Measurements from ENCODE around the gene MN1.
"Not testable (repeated sequence)": the region's sequence is repeated elsewhere in the genome, so short reads cannot be mapped to it uniquely, and the experiment has no call there.

Gene MN1

DNA sequence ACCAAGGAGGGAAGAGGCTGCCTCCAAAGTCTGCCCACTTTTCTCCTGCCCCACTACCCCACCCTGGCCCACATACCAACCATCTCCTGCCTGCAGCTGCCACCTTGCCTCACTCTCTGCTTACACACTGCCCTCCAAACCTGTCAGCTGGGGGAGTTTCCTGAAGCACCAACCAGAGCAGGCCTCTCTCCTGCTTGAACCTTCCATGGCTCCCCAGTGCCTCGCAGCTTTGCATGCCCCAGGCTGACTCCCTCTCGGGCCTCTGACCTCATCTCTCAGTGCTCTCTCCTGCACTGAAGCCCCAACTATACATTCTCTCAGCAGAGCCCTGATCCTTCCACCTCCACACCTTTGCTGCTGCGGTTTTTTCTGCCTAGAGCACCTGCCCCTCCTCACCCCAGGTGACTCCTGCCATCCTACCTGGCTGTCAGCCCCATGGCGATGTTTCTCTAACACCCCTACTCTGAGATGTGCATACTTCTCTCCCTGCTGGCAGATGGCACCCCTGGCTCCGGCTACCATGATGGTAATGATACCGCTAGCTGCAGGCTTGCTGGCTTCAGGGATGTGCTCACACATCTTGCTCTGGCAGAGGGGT is 43.5 kb downstream of the MN1 start:
- no peak for DNase-seq (ENCODE audit: low read depth)

DNA sequence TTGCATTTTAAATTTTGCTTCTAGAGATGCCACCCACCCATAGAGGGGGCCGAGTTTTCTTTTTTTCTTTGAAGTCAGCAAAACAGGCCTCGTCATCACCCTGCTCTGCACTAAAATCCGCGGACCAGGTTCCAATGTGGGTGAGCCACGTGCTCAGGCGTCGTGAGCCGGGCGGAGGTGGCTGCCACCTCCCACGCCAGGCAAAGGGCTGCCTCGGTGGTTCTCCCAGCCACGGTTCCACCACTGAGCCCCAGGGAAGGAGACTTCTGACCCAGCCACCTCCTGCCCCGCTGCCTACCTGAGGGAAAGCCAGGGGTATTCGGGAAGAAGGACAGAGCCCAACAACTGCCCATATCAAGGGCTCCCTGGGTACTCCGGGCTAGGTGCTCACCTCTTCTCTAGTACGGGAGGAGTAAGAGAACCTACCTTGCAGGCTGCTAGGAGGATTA is 45.3 kb downstream of the MN1 start:
- no peak for DNase-seq (ENCODE audit: low read depth)

DNA sequence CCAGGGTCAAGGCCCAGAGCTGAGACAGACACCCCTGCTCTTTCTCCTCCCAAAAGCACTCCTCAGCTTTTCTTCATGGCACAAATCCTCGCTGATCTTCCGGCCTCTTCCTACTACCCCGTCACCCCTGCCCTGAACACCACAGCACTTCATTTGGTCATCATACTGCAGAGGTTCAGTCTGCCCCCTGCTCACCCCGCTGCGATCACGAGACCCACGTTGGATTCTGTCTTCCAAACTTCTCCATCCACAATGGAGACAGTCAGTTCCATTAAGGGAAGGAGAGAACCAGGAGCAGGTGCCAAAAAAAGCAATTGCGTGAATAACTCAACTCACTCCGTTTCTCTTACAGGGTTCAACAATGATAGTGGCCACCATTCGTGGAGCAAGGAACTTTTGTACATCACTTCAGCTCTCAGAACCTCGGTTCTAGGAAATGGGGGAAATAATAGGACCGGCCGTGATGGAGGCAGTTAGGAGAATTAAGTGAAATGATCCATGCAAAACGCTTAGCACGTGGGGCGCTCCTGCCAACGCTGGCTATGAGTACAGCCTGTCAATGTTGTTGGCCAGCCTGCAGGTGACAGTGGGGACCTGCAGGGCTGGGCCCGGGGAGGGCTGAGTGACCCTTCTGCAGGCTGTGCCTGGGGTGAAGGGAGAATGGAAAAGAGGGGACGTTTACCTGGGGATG is 45.9 kb downstream of the MN1 start:
- DNase-seq (ENCODE audit: low read depth) = no peak

DNA sequence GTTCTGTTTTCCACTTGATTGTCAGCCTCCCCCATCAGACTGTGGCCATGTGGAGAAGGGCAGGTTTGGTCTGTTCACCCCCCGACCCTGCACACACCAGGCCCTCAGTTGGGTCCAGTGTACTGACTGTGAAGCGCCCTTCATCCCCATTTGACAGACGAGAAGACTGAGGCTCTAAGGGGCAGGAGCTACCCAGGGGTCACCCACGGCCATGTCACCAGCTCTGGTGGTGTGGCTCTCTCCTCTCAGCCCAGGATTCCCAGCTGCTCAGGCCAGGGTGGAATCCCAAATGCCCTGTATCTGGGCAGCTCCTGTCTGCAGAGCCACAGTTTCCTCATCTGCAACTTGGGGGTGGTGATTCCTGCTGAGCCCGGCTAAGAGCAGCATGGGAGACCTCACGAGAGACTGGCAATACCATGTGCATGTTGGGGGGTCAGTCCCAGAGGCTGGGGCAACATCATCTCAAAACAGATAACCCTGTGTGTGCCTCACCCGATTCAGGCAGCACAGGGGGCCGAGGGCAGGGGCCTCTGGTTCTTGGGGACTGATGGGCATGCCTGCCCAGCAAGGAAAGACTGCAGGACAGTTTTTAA is 46.6 kb downstream of the MN1 start:
- DNase-seq (ENCODE audit: low read depth) = no peak

GRCh38 chr22:27754247-27754887 is 47.2 kb downstream of the MN1 start:
- no peak for DNase-seq (ENCODE audit: low read depth)

DNA sequence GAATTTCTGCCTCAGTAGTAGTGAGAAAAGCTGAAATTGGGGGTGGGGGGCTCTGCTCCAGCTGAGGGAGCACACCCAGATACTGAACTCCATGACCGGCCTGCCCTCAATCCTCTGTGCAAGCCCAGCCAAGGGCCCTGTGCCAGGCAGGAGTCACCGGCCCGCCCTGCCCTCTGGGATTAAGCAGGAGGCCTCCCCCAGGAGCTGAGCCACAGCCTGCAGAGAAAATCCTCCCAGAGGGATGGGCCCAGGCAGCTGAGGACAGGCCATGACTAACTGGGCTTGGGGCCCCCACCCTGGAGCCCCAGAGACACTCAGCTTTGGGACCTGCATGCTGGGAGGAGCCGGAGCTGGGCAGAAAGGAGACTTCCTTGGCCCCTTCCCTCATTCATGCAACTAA is 48.8 kb downstream of the MN1 start:
- DNase-seq (ENCODE audit: low read depth) = no peak

DNA sequence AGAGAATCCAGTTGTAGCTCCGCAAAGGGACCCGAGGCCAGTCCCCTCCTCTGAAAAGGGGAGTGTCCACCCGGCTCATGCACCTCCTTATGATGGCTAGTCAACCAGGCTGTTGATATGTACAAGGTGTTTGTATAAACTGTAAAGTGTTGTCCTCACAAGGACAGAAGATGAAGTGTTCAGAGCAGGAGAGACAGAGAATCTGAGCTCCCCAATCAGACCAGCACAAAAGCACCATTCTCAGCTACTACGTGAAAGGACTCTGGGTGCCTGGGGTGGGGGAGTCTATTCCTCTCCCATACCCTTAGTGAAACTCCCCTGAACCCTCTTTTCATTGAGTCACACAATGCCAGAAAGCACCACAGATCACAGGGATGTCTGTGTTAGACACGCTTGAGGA is 49.4 kb downstream of the MN1 start:
- DNase-seq (ENCODE audit: low read depth) = no peak

DNA sequence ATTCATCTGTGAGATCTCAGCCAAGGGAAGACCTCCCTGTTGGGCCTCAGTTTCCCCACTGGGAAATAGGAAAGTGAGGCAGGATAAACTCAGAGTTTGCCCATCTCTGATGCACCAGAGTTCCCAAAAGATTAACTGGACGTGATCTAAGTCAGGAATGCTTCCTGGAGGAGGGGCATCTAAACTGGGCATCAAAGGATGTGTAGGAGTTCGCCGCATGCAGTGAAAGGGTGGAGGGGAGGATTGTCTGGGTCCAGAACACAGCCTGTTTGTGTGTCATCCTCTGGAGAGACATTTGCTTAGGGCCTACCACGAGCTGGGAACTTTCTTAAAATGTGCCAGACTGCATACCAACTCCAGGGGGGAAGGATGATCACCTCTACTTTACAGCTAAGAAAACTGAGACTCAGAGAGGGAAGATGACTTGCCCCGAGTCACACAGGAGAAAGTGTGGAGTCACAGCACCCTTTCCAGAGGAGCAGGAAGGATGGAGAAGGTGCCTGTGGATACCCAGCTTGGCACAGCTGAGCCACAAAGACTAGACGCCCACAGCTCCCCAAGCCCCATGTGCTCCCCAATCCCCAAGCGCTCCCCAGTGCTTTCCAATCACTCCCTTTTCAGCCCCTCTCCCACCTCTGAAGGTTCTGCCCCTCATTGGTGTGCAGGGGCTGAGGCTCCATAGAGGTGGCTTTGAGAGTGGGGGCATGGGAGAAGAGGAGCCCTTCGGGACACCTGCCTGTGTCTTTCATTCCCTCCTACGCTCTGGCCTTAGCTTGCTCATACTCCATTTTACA is 50.1 kb downstream of the MN1 start:
- DNase-seq (ENCODE audit: low read depth) = no peak

- no peak for DNase-seq (ENCODE audit: low read depth)
Observed at GRCh38 chr22:27750584-27751265, 50.8 kb downstream of the MN1 start.

DNA sequence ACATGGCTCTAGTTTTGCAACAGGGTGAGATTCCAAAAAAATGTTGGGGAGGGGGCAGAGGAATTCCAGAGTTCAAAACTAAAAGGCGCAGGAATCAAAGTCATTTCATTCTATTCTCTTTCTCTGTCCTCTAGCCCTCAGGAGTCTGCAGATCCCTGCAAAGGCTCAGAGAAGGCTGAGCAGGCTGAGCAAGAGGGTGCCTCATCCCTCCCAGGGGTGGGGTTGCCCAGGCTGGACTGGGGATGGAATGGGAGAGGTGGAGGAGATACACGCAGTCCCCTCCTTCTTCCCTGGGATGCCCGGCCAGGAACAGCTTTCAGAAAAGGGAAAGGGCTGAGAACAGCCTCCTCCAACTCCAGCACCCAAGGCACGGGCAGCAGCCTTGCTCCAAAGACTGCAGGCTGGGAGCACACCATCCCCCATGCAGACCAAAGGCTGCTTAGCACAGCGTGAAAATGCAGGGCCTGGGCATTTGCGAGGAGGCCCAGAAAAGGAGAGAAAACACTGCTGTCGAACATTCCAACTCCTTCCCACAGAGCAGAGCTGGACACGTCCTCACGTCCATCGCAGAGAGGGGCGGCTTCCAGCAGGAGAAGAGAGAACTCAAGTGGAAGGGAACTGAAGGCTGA is 51.8 kb downstream of the MN1 start:
- DNase-seq (ENCODE audit: low read depth) = no peak

DNA sequence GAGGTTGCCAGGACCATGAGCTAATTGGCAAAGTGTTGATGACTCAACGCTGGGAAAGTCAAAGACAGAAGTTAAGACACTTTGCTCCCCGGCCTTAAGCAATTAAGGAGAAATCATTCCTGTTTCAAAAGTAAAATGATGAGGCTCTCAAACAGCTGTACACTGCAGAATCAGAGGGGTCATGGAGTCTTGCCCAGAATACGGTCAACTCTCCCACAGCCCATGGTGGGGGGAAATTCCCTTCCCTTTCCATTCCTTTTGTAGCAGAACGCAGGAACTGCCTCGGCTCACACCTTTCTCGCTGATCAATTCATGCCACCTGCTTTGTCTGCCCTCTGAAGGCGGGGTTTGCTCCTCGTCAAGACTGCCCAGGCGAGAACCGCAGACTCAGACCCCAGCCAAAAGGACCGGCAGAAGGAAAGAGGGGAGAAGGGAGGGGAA is 52.8 kb downstream of the MN1 start:
- DNase-seq (ENCODE audit: low read depth) = no peak

GRCh38 chr22:27748349-27748748 is 53.2 kb downstream of the MN1 start:
- DNase-seq (ENCODE audit: low read depth) = no peak

GRCh38 chr22:27747396-27748221 is 53.9 kb downstream of the MN1 start:
- DNase-seq (ENCODE audit: low read depth) = no peak

DNA sequence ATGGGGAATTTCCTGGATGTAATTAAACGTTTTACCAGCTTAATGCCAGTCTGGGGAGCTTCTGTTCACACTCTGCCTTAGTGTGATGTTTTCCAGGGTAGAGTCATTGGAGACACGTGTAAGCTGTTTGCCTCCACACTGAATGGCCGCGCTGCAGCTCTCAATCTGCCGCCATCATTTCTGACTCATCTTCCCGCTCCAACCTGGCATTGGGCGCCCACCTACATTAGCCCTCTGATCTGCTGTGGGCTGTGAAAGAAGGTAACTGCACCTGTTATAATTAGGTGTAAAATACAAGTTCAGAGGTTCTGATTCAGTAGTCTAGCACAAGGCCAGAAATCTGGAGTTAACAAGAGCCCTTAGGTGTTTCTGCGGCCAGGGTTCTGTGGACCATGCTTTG is 54.6 kb downstream of the MN1 start:
- no peak for DNase-seq (ENCODE audit: low read depth)

DNA sequence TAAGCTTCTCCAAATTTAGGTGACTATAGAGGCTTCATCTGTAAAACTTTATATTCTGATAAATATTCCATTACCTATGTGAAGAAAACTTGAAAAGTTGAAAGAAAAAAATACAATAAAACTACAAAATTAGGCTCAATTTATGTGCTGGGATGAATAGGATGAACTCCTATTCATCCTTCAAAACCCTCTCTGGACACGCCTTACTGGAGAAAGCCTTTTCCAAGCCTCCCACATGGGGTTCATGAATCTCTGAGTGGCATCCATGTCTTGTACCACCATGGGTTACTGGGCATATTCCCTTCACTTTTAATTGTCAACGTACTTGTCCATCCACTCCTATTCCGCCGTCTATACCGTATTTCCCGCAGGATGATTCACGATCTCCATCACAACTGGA is 55.7 kb downstream of the MN1 start:
- no peak for DNase-seq (ENCODE audit: low read depth)

DNA sequence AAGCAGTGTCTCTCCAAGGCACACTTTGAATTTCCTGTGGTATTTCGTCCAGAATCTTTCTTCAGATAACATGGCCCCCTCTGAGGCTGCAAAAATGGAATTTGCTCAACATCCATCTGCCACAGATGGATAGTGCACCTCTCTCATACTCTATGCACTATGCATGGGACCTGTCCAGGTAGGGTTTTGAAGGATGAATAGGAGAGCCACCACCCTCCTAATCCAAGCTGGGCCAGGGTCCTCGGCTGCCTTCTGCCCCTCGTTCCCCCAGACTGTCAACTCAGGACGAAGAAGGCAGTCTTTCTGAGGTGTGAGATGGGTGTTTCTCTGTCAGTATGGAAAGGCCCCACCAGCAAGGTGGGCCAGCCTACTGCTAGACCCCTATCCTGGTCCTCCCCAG is 56.4 kb downstream of the MN1 start:
- no peak for DNase-seq (ENCODE audit: low read depth)

DNA sequence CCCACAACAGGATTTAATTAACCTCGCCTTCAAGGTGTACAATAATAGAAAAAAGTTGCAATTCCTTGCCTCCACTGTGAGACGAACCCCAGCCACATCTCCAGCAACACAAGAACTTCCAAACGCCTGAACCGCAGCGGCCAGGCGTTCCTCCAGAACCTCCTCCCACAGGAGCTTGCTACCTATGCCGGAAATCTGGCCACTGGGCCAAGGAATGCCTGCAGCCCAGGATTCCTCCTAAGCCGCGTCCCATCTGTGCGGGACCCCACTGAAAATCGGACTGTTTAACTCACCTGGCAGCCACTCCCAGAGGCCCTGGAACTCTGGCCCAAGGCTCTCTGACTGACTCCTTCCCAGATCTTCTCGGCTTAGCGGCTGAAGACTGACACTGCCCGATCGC is 57.5 kb downstream of the MN1 start:
- DNase-seq (ENCODE audit: low read depth) = not testable (repeated sequence)

DNA sequence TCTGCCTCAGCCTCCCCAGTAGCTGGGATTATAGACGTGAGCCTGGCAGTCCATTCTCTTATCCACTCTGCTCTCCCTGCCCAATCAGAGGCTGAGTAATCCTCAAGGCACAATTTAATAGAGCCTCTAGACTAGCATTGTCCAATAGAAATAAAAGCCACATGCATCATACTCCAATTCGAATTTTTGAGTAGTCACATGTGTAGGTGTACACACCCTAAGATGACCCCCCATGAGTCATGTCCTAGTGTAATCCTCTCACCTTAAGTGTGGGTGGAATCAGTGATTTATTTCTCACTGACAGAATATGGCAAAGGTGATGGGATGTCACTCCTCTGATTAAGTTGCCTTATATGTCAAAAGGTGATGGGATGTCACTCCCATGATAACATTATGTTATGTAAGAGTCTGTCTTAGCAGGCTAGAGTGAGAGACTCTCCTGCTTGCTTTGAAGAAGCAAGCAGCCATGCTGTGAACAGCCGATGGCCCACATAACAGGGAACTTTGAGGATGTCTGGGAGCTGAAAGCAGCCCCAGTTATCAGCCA is 61.3 kb downstream of the MN1 start:
- no peak for DNase-seq (ENCODE audit: low read depth)

DNA sequence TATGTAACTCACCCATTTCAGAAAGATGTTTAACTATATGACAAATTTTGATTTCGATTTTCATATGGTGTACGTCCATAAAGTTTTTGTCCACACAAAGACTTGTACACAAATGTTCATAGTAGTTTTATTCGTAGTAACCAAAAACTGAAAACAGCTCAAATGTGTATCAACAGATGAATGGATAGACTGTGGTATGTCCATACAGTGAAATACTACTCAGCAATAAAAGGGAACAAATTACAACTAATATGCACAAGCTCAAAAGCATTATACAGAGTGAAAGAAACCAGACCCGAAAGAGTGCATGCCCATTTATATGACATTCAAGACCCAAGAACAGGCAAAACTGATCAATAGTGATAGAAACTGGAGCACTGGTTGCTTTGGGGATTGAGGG is 64.0 kb downstream of the MN1 start:
- no peak for DNase-seq (ENCODE audit: low read depth)

DNA sequence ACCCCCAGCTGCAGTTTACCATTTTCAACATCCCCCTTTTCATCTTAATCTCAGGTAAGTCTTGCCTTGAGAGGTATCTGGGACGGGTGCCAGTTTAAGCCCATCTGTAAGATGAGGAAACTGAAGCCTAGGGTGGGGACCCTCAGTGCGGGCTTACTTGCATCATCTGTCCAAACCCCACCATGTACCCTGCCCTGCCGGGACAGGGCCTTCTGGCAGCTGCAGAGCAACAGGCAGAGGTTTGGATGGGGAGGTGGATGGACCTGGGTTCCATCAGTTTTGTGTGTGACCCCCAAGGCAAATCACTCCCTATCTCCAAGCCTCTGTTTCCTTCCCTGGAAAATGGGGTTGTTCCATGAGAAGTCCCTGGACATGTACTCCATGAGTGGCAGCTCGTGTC is 67.5 kb downstream of the MN1 start:
- no peak for DNase-seq (ENCODE audit: low read depth)

Measured in stimulated activated CD8-positive, alpha-beta memory T cell treated with anti-CD3 and anti-CD28 coated beads, Interleukin-12 subunit alpha, Interleukin-12 subunit beta, amount 100 ng/mL, for 1 hour (primary cell).